ENCODE data around the gene ARRDC2. TPM values are rescaled to one million over a fixed set of nuclear protein-coding genes. Genes with fewer than 3 reads are reported as not detected.
A peak's percentile ranks its signal among the peaks of the same experiment; 100 is the strongest.
"Not testable (repeated sequence)": the region's sequence is repeated elsewhere in the genome, so short reads cannot be mapped to it uniquely, and the experiment has no call there.

Gene ARRDC2
- total RNA-seq, 1 donor from 2014 or later: 168 TPM

GRCh38 chr19:18029617-18030338 lies 21.8 kb downstream of the ARRDC2 start:
- POLR2A ChIA-PET: interaction anchor here (0.6 to 23.7 kb wide), 5 partner anchors 9 to 170 kb away, joined by 3 to 779 read pairs (median 5); partner anchors contain the start of genes ARRDC2 and RPL18A
- H3K27ac Mint-ChIP-seq: peak overlapping the region; percentile 24
- no peaks in the 10 kb centered on the region for H3K36me3 Mint-ChIP-seq (ENCODE audit: low read depth)
- CTCF ChIA-PET: interaction anchor here (1.4 kb wide), 1 partner anchor 22 kb away, joined by 5 read pairs; the partner anchor contains the start of gene ARRDC2
- no peak for TF ChIP-seq CTCF (IDR thresholded peaks at IDR 0.05)
- no peak overlapping the region for H3K4me3 Mint-ChIP-seq
- DNase-seq: no peak
- H3K27me3 Mint-ChIP-seq: no peaks in the 10 kb centered on the region
- peaks cover 31% of the 10 kb centered on the region for H3K4me1 Mint-ChIP-seq
- H3K9me3 Mint-ChIP-seq: no peaks in the 10 kb centered on the region
- no peak for ATAC-seq (ENCODE audit: low read depth)
- intact Hi-C loops (cut with micrococcal nuclease): no loop called here

GRCh38 chr19:18031401-18031800 lies 23.4 kb downstream of the ARRDC2 start:
- intact Hi-C loops (cut with micrococcal nuclease); H3K4me3 Mint-ChIP-seq; CTCF ChIA-PET; H3K9me3 Mint-ChIP-seq; H3K36me3 Mint-ChIP-seq (ENCODE audit: low read depth); DNase-seq; H3K27me3 Mint-ChIP-seq: not testable (repeated sequence)
- Mint-ChIP-seq H3K4me1 (peaks cover 23% of the 10 kb centered on the region), H3K27ac (peak overlapping the region; percentile 75)
- peak; percentile 77 for ATAC-seq (ENCODE audit: low read depth)
- POLR2A ChIA-PET: interaction anchor here (0.5 to 3.0 kb wide), 5 partner anchors 9 to 24 kb away, joined by 3 to 20 read pairs (median 5); partner anchors contain the start of gene ARRDC2

- CTCF ChIA-PET; ATAC-seq (ENCODE audit: low read depth); H3K27me3 Mint-ChIP-seq; H3K9me3 Mint-ChIP-seq; H3K4me3 Mint-ChIP-seq; H3K27ac Mint-ChIP-seq; intact Hi-C loops (cut with micrococcal nuclease); H3K36me3 Mint-ChIP-seq (ENCODE audit: low read depth); DNase-seq: not testable (repeated sequence)
- POLR2A ChIA-PET: interaction anchor here (1.0 to 3.0 kb wide), 3 partner anchors 9 to 19 kb away, joined by 3 to 20 read pairs (median 18); no protein-coding TSS in a partner anchor
- H3K4me1 Mint-ChIP-seq: peaks cover 21% of the 10 kb centered on the region
These were observed 24.1 kb downstream of the ARRDC2 start for GRCh38 chr19:18032102-18032501.

GRCh38 chr19:18041054-18041453 lies 33.1 kb downstream of the ARRDC2 start:
- no peak for TF ChIP-seq CTCF (IDR thresholded peaks at IDR 0.05)
- DNase-seq (no peak), ATAC-seq (ENCODE audit: low read depth) (no peak)
- POLR2A ChIA-PET: interaction anchor here (0.9 to 12.3 kb wide), 2 partner anchors 23 to 58 kb away, joined by 13 to 779 read pairs; partner anchors contain the start of gene ARRDC2
- Mint-ChIP-seq H3K36me3 (ENCODE audit: low read depth) (no peaks in the 10 kb centered on the region), H3K9me3 (no peaks in the 10 kb centered on the region), H3K4me3 (no peak overlapping the region), H3K27ac (no peak overlapping the region), H3K27me3 (no peaks in the 10 kb centered on the region), H3K4me1 (peaks cover 48% of the 10 kb centered on the region)
- CTCF ChIA-PET: interaction anchor here (0.7 kb wide), 1 partner anchor 17 kb away, joined by 4 read pairs; no protein-coding TSS in a partner anchor
- intact Hi-C loops (cut with micrococcal nuclease): no loop called here

GRCh38 chr19:18043676-18044075 lies 35.7 kb downstream of the ARRDC2 start:
- Mint-ChIP-seq H3K4me1 (peaks cover 55% of the 10 kb centered on the region), H3K27me3 (no peaks in the 10 kb centered on the region), H3K36me3 (ENCODE audit: low read depth) (no peaks in the 10 kb centered on the region), H3K27ac (peak overlapping the region; percentile 96), H3K9me3 (no peaks in the 10 kb centered on the region), H3K4me3 (peak overlapping the region; percentile 8)
- no peak for TF ChIP-seq CTCF (IDR thresholded peaks at IDR 0.05)
- no peak for ATAC-seq (ENCODE audit: low read depth)
- intact Hi-C loops (cut with micrococcal nuclease): loop anchor here (2.0 kb wide), 1 partner anchor 23 kb away; no protein-coding TSS in a partner anchor
- ChIA-PET CTCF (interaction anchor here (1.4 to 1.8 kb wide), 2 partner anchors 20 to 109 kb away, joined by 3 to 17 read pairs; partner anchors contain the start of gene PIK3R2), POLR2A (interaction anchor here (1.8 to 12.3 kb wide), 3 partner anchors 14 to 55 kb away, joined by 8 to 779 read pairs (median 21); partner anchors contain the start of genes ARRDC2 and MAST3)
- no peak for DNase-seq
